ENCODE data around the gene PIAS1.

DNA sequence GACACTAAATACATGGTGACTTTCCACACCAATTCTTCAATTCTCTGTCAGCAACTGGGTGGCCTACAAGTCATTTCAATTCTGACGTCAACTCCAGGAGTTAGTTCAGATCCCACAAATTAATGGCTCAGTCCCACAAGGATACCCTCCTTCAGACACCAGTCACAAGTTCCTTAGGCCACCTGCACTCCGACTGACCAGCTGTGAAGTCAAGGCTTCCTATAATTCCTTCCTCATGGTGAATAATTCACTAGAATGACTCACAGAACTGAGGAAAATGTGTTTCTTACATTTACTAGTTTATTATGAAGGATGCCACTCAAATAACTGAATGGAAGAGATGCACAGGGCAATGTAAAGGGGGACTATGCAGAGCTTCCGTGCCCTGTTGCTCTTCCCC lies 6.3 kb upstream of the PIAS1 start:
- TF ChIP-seq, protein P1, sequence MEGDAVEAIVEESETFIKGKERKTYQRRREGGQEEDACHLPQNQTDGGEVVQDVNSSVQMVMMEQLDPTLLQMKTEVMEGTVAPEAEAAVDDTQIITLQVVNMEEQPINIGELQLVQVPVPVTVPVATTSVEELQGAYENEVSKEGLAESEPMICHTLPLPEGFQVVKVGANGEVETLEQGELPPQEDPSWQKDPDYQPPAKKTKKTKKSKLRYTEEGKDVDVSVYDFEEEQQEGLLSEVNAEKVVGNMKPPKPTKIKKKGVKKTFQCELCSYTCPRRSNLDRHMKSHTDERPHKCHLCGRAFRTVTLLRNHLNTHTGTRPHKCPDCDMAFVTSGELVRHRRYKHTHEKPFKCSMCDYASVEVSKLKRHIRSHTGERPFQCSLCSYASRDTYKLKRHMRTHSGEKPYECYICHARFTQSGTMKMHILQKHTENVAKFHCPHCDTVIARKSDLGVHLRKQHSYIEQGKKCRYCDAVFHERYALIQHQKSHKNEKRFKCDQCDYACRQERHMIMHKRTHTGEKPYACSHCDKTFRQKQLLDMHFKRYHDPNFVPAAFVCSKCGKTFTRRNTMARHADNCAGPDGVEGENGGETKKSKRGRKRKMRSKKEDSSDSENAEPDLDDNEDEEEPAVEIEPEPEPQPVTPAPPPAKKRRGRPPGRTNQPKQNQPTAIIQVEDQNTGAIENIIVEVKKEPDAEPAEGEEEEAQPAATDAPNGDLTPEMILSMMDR (IDR thresholded peaks at IDR 0.05), result no peak
- no peak for TF ChIP-seq POLR2A (IDR thresholded peaks at IDR 0.05)
